NCI-H1092 (cell line): Measurements from ENCODE around the gene EIF5A2.
A peak's percentile ranks its signal among the peaks of the same experiment; 100 is the strongest.
"Not testable (repeated sequence)": the region's sequence is repeated elsewhere in the genome, so short reads cannot be mapped to it uniquely, and the experiment has no call there.

ENCODE experiments used
- DNase-seq: peaks from one replicate; lab custom pipeline; 2025; lab: John Stamatoyannopoulos, UW

EIF5A2 gene

GRCh38 chr3:170908235-170909116 lies at the start of gene EIF5A2:
Gene EIF5A2 (minus strand): TSS chr3:170908637. CDS start chr3:170907806, 831 bp downstream.
- DNase-seq, result peak; percentile 91

DNA sequence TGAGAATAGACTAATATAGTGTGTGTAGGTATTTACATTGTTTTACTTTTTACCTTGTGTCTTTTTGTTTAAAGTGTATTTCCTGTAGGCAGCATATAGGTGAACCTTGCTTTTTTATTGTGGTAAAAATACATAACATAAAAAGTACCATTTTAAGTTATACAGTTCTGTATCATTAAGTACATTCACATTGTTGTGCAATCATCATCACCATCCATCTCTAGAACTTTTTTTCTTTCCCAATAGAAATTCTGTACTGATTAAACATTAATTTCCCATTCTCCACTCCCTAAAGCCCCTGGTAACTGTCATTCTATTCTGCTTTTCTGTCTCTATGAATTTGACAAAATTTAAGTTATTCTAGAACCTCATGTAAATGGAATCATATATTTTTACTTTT lies 48.2 kb upstream of the EIF5A2 start:
- no peak for DNase-seq

- no peak for DNase-seq
Observed at GRCh38 chr3:170953736-170954135, 45.3 kb upstream of the EIF5A2 start.

GRCh38 chr3:170953229-170953628 lies 44.8 kb upstream of the EIF5A2 start:
- DNase-seq, result no peak

GRCh38 chr3:170949211-170949610 lies 40.8 kb upstream of the EIF5A2 start:
- no peak for DNase-seq

DNA sequence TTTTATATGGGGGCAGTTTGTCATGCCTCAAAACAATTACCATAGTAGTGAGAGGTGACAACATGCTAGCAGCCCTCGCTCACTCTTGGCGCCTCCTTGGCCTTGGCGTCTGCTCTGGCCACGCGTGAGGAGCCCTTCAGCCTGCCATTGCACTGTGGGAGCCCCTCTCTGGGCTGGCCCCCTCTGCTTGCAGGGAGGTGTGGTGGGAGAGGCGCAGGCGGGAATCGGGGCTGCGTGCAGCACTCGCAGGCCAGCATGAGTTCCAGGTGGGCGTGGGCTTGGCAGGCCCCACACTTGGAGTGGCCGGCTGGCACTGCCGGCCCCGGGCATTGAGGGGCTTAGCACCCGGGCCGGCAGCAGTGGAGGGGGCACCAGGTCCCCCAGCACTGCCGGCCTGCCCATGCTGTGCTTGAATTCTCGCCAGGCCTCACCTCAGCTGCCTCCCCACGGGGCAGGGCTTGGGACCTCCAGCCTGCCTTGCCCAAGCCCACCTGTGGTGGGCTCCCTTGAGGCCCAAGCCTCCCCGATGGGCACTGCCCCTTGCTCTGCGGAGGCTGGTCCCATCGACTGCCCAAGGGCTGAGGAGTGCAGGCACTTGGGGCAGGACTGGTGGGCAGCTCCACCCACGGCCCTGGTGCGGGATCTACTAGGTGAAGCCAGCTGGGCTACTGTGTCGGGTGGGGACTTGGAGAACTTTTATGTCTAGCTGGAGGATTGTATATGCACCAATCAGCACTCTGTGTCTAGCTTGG lies 38.8 kb upstream of the EIF5A2 start:
- DNase-seq, result no peak

DNA sequence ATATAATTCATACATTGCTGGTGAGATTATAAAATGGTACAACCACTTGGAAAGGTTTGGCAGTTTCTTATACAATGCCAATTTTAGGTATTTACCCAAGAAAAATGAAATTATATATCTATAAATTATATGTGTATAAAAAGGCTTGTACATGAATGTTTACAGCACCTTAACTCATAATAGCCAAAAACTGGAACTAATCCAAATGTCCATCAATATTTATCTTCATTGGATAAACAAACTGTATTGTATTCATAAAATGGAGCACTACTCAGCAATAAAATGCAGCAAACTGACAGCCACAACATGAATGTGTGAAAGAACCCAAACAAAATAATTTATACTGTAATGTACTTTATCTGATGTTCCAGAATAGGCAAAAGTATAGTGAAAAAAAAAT lies 33.6 kb upstream of the EIF5A2 start:
- DNase-seq, result no peak

DNA sequence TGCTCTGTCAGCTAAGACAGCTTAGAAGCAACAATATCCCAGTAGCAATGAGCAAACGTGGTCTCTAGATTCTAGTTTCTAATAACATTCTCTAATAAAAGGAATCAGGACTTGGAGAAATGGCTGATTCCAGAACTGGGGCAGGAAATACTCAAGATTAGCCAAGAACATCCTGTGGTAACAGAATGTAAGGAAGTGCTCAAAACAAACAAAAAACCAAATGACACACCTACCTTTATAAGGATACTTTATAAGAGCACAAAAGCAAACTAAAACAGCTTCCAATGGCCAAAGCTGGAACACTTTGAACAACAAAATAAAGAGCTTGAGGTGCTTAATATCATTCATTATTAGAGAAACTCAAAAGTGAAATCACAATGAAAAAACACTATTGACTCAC lies 33.1 kb upstream of the EIF5A2 start:
- no peak for DNase-seq

GRCh38 chr3:170933039-170933438 lies 24.6 kb upstream of the EIF5A2 start:
- not testable (repeated sequence) for DNase-seq

GRCh38 chr3:170923553-170923952 lies 15.1 kb upstream of the EIF5A2 start:
- not testable (repeated sequence) for DNase-seq

DNA sequence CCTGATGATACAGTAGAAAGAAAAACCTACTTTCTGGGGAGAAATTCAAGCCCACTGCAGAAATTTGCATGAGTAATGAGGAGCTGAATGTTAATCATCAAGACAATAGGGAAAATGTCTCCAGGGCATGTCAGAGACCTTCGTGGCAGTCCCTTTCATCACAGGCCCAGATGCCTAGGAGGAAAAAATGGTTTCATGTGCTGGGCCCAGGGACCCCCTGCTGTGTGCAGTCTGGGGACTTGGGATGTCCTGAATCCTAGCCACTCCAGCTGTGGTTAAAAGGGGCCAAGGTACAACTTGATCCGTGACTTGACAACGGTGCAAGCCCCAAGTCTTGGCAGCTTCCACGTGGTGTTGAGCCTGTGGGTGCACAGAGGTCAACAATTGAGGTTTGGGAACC lies 10.3 kb upstream of the EIF5A2 start:
- no peak for DNase-seq

DNA sequence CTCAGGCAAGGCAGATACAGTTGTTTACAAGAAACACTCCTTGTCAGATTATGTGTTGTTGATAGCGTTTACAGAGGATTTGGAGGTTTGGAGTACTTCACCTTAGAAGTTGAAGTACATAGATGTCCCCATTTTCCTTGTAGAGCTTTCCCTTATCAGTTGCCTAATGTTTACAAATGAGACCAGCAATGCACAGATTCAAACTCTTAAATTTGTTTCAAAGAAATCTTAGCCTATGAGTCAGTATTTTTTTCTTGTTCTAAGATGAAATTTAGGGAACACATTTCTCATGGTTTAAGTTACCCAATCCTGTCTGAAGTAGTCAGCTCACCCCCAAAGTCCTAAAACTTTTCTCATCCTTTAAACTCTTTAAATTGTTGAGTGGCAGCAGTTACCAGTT lies 6.3 kb upstream of the EIF5A2 start:
- no peak for DNase-seq

- DNase-seq, result no peak
Observed at GRCh38 chr3:170914212-170914611, 5.8 kb upstream of the EIF5A2 start.

DNA sequence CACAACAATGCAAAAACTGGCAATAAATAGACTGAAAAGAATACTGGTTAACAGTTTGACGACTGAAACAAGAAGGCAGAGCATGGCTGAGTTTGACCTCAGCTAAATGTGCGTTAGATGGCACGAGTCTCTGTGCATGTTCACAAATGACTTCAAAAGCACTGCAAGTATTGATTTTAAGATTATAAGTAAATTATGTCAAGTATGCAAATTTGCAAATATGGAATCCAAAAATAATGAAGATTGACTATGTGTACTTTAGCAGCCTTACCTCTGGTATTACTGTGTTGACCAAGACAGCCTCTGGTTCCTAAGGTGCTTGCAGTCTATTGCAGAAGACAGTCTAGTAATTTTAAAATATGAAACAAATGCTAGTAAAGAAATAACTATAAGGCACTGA lies 2.6 kb upstream of the EIF5A2 start:
- DNase-seq, result no peak

DNA sequence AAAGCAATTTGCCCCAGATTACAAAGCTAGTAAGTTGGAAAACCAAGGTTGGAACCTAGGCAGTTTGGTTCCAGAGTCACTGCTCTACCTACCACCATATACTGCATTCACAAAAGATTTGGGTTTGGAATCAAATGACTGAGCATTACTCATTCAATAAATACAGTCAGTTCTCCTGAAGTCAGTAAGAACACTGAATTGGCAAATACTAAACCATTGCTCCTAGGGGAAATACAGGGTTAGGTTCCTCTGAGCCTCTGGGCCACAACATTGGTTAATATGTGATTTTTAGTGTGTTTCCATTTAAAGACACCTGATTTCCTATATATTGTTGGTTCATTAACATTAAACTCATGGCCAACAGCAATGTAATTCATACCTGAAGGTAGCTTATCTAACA lies 2.1 kb upstream of the EIF5A2 start:
- no peak for DNase-seq

DNA sequence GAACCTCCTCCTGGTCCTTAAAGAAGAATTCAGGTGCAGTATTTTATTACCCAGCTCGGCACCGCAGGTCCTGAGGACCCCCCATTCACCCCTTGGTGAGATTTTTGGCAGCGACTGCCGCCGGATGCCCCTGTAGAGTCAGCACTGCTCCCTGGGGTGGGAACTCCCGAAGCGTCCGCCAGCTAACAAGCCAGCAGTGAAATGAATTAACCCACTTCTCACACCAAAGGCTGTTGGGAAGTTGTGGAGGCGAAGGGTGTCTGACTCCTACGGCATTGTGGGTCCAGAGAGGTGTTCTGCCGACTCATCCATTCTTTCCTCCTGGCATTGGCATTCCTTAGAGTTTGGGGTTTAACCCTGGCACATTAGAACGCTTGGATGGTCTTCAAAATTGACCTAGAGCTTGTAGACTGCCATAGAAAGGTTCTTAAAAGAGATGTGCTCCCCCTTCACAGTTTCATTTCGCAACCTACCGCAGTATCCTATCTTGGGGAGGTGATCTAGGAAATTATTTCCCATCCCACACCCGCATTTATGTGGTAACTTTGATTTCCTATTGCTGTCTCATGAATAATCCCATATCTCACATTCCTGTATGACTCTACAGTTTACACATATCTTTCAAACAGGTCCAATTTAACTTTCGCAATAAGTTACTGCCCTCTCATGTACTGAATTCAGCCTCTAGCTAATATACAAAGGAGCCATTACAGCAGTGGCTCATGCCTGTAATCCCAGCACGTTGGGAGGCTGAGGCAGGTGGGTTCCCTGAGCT lies 879 bp upstream of the EIF5A2 start:
- no peak for DNase-seq

GRCh38 chr3:170907637-170908234 lies 701 bp downstream of the EIF5A2 start:
- no peak for DNase-seq

- DNase-seq, result no peak
Observed at GRCh38 chr3:170905862-170906261, 2.6 kb downstream of the EIF5A2 start.

DNA sequence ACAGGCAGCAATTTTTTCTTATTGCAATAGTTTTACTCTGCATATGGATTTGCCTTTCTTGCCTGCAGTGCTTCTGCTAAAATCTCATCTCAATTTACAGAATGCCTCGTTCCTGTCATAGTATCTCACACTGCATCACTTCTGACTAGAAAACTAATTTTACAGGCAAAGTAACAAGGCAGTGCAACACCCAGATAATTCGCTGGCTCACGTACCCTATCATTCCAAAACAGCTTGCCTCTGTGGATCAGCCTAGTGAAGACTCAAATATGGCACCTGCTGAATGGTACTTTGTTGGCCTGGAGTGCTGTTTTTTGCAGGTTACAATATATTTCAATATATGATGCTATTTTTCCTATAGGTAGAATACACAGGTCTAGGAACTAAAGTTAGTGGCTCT lies 5.3 kb downstream of the EIF5A2 start:
- no peak for DNase-seq

GRCh38 chr3:170899455-170899854 lies 9.0 kb downstream of the EIF5A2 start:
- no peak for DNase-seq

DNA sequence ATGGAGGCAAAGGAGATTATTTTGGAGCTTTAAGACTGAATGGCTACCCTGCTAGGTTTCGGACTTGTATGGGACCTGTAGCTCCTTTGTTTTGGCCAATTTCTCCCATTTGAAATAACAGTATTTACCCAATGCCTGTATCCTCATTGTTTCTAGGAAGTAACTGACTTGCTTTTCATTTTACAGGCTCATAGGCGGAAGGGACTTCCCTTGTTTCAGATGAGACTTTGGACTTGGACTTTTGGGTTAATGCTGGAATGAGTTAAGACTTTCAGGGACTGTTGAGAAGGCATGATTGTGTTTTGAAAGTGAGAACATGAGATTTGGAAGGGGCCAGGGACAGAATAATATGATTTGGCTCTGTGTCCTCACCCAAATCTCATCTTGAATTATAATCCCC lies 10.5 kb downstream of the EIF5A2 start:
- no peak for DNase-seq

GRCh38 chr3:170897199-170897598 lies 11.2 kb downstream of the EIF5A2 start:
- not testable (repeated sequence) for DNase-seq
